ENCODE measurements around the gene TCF21.
"Not testable (repeated sequence)": the region's sequence is repeated elsewhere in the genome, so short reads cannot be mapped to it uniquely, and the experiment has no call there.

Gene TCF21

GRCh38 chr6:133888929-133889556, at the start of gene TCF21:
TSS of gene TCF21 (plus strand) at chr6:133889113. CDS start at chr6:133889398, 285 bp downstream.
- no peak for DNase-seq (ENCODE audit: low spot score)

GRCh38 chr6:133841176-133841575, 47.7 kb upstream of the TCF21 start:
- no peak for DNase-seq (ENCODE audit: low spot score)

- DNase-seq (ENCODE audit: low spot score) = no peak
Measured at GRCh38 chr6:133843098-133843497, 45.8 kb upstream of the TCF21 start.

GRCh38 chr6:133844709-133845108, 44.2 kb upstream of the TCF21 start:
- no peak for DNase-seq (ENCODE audit: low spot score)

GRCh38 chr6:133854041-133854363, 34.9 kb upstream of the TCF21 start:
- DNase-seq (ENCODE audit: low spot score) = no peak

GRCh38 chr6:133854364-133855275, 34.3 kb upstream of the TCF21 start:
- peak; percentile 21 for DNase-seq (ENCODE audit: low spot score)

GRCh38 chr6:133855276-133855990, 33.5 kb upstream of the TCF21 start:
- DNase-seq (ENCODE audit: low spot score) = no peak

DNA sequence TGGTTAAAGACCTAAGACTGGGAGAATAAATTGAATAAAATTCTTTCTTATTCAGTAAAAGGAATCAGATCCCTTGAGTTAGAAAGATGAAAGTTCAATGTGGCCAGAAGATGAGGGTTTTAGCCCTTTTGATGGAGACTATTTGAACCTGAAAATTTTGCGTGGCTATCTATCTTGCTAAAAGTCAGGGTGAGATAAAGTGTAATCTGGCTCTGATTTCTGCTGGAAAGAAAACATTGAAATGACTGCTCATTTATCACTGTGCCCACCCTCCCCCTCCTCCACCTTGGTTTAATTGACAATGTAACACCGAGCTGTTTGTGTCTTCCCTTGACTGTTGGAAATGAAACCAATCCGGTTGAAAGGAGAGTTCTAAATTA, 32.9 kb upstream of the TCF21 start:
- DNase-seq (ENCODE audit: low spot score) = no peak

DNA sequence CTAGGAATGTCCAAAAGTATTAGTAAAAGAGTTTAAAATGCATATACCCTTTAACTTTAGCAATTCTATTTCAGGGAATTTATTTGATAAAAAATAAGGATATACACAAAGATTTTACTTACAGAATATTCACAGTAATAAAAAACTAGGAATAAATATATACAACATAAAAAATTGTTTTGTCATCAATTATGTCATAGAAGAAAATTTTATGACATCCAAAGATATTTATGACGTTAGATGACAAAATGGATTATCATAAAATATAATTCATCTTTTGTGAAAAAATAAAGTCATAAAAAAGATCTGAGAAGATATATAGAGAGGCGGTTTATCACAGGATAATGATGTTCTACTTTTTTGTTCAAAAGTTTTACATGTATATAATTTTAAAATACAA, 32.0 kb upstream of the TCF21 start:
- no peak for DNase-seq (ENCODE audit: low spot score)

DNA sequence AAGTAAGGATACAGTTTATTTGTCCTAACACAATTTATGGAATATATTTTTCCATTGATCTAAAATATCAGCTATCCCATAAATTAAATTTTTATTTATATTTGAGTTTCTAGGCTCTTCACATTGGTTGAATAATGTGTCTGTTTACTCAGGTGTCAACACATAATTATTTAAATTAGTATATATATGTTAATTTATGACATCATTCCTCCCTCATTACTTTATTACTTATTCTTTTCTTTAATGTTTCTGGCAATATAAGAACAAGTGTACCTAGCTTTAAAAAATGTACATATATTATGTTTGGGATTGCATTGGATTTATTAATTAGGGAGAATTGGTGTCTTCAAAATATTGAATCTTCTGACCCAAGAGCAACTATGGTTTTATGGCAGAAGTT, 31.2 kb upstream of the TCF21 start:
- DNase-seq (ENCODE audit: low spot score) = no peak

DNA sequence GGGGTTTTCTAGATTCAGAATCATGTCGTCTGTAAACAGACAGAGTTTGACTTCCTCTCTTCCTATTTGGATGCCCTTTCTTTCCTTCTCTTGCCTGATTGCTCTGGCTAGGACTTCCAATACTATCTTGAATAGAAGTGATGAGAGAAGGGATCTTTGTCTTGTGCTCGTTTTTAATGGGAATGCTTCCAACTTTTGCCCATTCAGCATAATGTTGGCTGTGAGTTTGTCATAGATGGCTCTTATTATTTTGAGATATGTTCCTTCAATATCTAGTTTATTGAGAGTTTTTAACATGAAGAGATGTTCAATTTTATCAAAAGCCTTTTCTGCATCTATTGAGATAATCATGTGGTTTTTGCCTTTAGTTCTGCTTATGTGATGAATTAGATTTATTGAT, 27.6 kb upstream of the TCF21 start:
- DNase-seq (ENCODE audit: low spot score) = not testable (repeated sequence)

- no peak for DNase-seq (ENCODE audit: low spot score)
Measured at GRCh38 chr6:133863228-133863627, 25.7 kb upstream of the TCF21 start.

- no peak for DNase-seq (ENCODE audit: low spot score)
Measured at GRCh38 chr6:133865680-133866079, 23.2 kb upstream of the TCF21 start.

DNA sequence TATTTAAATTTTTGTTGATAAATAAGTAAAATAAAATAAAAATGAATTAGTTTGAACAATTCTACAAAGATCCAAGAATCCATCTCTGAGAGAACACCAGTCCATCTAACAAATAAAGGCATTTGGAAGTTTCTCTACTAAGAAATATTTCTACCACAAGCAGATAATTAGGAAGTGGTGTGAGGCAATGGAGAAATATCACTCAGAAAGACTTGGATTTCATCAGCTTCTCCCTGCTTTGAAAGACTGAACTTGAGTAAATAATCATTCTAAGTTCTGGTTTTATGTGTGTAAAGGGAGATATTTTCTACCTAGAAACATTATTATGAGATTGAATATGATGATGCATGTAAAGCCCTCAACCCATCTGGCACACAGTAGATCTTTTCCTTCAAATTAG, 17.8 kb upstream of the TCF21 start:
- DNase-seq (ENCODE audit: low spot score) = no peak

GRCh38 chr6:133873538-133873937, 15.4 kb upstream of the TCF21 start:
- no peak for DNase-seq (ENCODE audit: low spot score)

- DNase-seq (ENCODE audit: low spot score) = no peak
Measured at GRCh38 chr6:133877116-133877515, 11.8 kb upstream of the TCF21 start.

DNA sequence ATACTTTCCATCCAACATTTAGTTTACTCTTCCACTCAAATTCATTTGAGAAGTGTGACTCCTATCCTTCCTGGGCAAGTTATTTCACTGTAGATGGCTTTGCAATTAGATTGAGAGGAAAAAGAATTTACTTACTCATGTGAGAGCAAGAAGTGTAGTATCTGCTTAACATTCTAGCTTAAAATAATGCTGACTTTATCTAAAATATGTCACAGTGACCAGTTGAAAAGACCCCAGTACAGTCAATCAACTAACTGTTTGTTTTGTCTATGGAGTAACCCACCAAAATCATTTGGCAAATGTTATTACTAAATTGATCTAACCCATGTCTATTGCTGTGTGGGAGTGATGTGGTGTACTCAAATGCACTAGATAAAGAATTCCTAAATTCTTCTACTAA, 8.9 kb upstream of the TCF21 start:
- no peak for DNase-seq (ENCODE audit: low spot score)

- DNase-seq (ENCODE audit: low spot score) = no peak
Measured at GRCh38 chr6:133880896-133881295, 8.0 kb upstream of the TCF21 start.

DNA sequence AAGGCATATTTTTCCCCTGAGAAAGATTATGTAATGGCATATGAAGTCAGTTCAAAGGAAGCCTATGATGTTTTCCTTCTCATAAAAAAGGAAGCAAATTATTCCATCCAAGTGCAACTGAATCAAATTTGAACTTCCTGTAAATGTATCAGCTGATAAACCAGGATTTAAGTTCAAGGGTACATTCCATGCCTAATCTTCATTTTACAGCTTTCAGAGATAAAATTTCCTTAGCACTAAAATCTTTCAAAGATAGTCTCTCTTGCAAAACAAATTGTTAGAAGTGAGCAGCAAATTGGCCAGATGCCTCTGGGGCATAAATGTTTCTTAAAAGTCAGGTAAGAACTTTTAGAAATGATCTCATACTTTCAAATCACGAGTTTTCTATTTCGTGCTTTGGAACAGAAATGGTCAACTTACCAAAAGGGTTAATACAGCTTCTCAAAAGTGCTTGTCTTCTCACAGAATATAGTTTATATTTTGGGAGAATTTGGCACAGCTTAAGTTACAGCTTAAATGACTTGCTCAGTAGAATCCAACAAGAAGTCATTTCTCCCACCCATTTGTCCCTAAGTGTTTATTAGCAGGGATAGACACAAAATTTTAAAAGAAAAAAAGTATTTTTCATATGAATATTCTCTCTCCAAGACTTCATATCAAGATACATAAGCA, 2.7 kb upstream of the TCF21 start:
- no peak for DNase-seq (ENCODE audit: low spot score)

GRCh38 chr6:133887156-133887879, 1.6 kb upstream of the TCF21 start:
- no peak for DNase-seq (ENCODE audit: low spot score)

GRCh38 chr6:133887880-133888230, 1.1 kb upstream of the TCF21 start:
- DNase-seq (ENCODE audit: low spot score) = no peak
